Lower lobe of right lung (tissue), 2 donors: ENCODE measurements around the gene GLCE. TPM values are rescaled to one million over a fixed set of nuclear protein-coding genes. Genes with fewer than 3 reads are reported as not detected.

ENCODE experiments used
- ATAC-seq, 2 donors: fragments of 200-7000 bp; cut with Tn5 transposase; one replicate each; pipeline ENCODE4 v1.9.1; 2020 to 2022; ENCODE audit warnings: mild to moderate bottlenecking in 2 of 2, moderate library complexity in 2 of 2
- DNase-seq: peaks from one replicate; pipeline ENCODE4 v3.0.0-alpha.2; 2020
- H3K27ac ChIP-seq: fragments of 200-600 bp; one replicate; pipeline ENCODE4 v1.8.0; 2022
- H3K27me3 ChIP-seq: fragments of 200-600 bp; one replicate; pipeline ENCODE4 v1.8.0; 2022; ENCODE audit warnings: low read depth
- H3K36me3 ChIP-seq: fragments of 200-600 bp; one replicate; pipeline ENCODE4 v1.8.0; 2022; ENCODE audit warnings: mild to moderate bottlenecking
- H3K4me1 ChIP-seq: fragments of 200-600 bp; one replicate; pipeline ENCODE4 v1.8.0; 2022
- H3K4me3 ChIP-seq: fragments of 200-600 bp; one replicate; pipeline ENCODE4 v1.8.0; 2022; ENCODE audit warnings: mild to moderate bottlenecking
- H3K9me3 ChIP-seq: fragments of 200-600 bp; one replicate; pipeline ENCODE4 v1.8.0; 2022
- CTCF ChIP-seq: fragments of 200-600 bp; IDR thresholded peaks from one replicate; pipeline ENCODE4 v1.8.0; 2022; ENCODE audit warnings: antibody characterized with exemption, mild to moderate bottlenecking
- intact Hi-C: fragments of 100-400 bp; cut with DNase I; formaldehyde crosslinking; loops from one replicate; pipeline ENCODE4 v1.11.0; 2022
- total RNA-seq: library from RNA; stranded (reverse); fragmentation: NEBNext Ultra II Directional; extraction: Animal tissue kit (Norgen Biotek cat#: 25700); gene quantifications from one replicate; pipeline ENCODE4 v1.2.1, GENCODE V29; 2021
- donor health status: DM: no; HTN: yes; CAD: no; lungs with severe emphysema.

Gene GLCE
- total RNA-seq, 1 donor from 2014 or later, result 19.0 TPM

- peak overlapping the region; percentile 68 for H3K4me3 ChIP-seq
- H3K4me1 ChIP-seq, result peaks cover 14% of the 10 kb centered on the region
- no peak overlapping the region for H3K27ac ChIP-seq
- no peaks in the 10 kb centered on the region for H3K36me3 ChIP-seq
- DNase-seq (no peak), ATAC-seq (no peak)
- TF ChIP-seq CTCF, result no peak
- H3K9me3 ChIP-seq, result no peaks in the 10 kb centered on the region
- no peaks in the 10 kb centered on the region for H3K27me3 ChIP-seq
- intact Hi-C loops, result no loop called here
Observed at GRCh38 chr15:69296606-69297005, 136.2 kb downstream of the GLCE start.

- DNase-seq (no peak), ATAC-seq (peak in 1 of 2 donors; percentile 8)
- Histone ChIP-seq H3K4me1 (peaks cover 13% of the 10 kb centered on the region), H3K27ac (peak overlapping the region; percentile 72), H3K27me3 (no peaks in the 10 kb centered on the region), H3K36me3 (no peaks in the 10 kb centered on the region), H3K9me3 (no peaks in the 10 kb centered on the region), H3K4me3 (peak overlapping the region; percentile 68)
- intact Hi-C loops, result no loop called here
- TF ChIP-seq CTCF, result no peak
Observed at GRCh38 chr15:69297642-69298353, 137.4 kb downstream of the GLCE start.

GRCh38 chr15:69298354-69298696 is 137.9 kb downstream of the GLCE start:
- DNase-seq (no peak), ATAC-seq (peak; percentile 17 to 48)
- no peaks in the 10 kb centered on the region for H3K9me3 ChIP-seq
- H3K27ac ChIP-seq, result peak overlapping the region; percentile 72
- no peak for TF ChIP-seq CTCF
- no peaks in the 10 kb centered on the region for H3K36me3 ChIP-seq
- peak overlapping the region; percentile 68 for H3K4me3 ChIP-seq
- H3K4me1 ChIP-seq, result peaks cover 13% of the 10 kb centered on the region
- intact Hi-C loops, result no loop called here
- H3K27me3 ChIP-seq, result no peaks in the 10 kb centered on the region

GRCh38 chr15:69298697-69299441 is 138.4 kb downstream of the GLCE start, which contains the start of gene PAQR5:
TSS of gene PAQR5 (plus strand) at chr15:69298912. CDS start at chr15:69360081, 61,169 bp downstream.
- Histone ChIP-seq H3K4me1 (peaks cover 13% of the 10 kb centered on the region), H3K27ac (peak within 1 kb of the TSS; percentile 72), H3K4me3 (peak within 1 kb of the TSS; percentile 68), H3K9me3 (no peaks in the 10 kb centered on the region), H3K27me3 (no peaks in the 10 kb centered on the region), H3K36me3 (no peaks in the 10 kb centered on the region)
- ATAC-seq (peak; percentile 95 to 96), DNase-seq (peak; percentile 81)
- intact Hi-C loops, result no loop called here
- TF ChIP-seq CTCF, result no peak

GRCh38 chr15:69299451-69299886 is 139.0 kb downstream of the GLCE start:
- Histone ChIP-seq H3K27ac (no peak overlapping the region), H3K27me3 (no peaks in the 10 kb centered on the region), H3K4me1 (peaks cover 13% of the 10 kb centered on the region), H3K4me3 (peak overlapping the region; percentile 68), H3K9me3 (no peaks in the 10 kb centered on the region), H3K36me3 (no peaks in the 10 kb centered on the region)
- intact Hi-C loops, result no loop called here
- no peak for TF ChIP-seq CTCF
- peak in 1 of 2 donors; percentile 1 for ATAC-seq
- no peak for DNase-seq
